ENCODE measurements around the gene FBXO10. TPM values are rescaled to one million over a fixed set of nuclear protein-coding genes. Genes with fewer than 3 reads are reported as not detected.

FBXO10 gene
- total RNA-seq, 4 donors from 2014 or later, result 7.3 to 16.2 (median 9.2) TPM

DNA sequence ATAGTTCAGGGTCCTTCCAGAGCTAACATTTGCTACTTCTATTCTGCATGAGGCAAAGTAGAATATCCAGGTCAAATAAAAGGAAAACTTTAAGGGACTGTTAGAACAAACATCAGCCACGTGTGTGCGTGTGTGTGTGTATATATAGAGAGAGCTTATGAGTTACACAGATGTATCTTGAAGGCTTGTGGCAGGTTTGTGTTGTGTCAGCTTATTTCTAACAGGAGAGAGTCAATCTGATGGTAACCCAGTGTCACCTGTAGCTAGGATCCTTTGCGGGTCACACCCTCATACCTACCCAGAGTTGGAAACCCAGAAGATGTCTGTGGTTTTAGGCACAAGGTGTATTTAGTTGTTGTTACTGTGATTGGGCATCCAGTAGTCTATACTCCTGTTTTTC lies 77.7 kb downstream of the FBXO10 start:
- DNase-seq (ENCODE audit: low spot score) (no peak), ATAC-seq (ENCODE audit: low FRiP score) (no peak)
- TF ChIP-seq, protein P1, sequence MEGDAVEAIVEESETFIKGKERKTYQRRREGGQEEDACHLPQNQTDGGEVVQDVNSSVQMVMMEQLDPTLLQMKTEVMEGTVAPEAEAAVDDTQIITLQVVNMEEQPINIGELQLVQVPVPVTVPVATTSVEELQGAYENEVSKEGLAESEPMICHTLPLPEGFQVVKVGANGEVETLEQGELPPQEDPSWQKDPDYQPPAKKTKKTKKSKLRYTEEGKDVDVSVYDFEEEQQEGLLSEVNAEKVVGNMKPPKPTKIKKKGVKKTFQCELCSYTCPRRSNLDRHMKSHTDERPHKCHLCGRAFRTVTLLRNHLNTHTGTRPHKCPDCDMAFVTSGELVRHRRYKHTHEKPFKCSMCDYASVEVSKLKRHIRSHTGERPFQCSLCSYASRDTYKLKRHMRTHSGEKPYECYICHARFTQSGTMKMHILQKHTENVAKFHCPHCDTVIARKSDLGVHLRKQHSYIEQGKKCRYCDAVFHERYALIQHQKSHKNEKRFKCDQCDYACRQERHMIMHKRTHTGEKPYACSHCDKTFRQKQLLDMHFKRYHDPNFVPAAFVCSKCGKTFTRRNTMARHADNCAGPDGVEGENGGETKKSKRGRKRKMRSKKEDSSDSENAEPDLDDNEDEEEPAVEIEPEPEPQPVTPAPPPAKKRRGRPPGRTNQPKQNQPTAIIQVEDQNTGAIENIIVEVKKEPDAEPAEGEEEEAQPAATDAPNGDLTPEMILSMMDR (IDR thresholded peaks at IDR 0.05), result no peak

DNA sequence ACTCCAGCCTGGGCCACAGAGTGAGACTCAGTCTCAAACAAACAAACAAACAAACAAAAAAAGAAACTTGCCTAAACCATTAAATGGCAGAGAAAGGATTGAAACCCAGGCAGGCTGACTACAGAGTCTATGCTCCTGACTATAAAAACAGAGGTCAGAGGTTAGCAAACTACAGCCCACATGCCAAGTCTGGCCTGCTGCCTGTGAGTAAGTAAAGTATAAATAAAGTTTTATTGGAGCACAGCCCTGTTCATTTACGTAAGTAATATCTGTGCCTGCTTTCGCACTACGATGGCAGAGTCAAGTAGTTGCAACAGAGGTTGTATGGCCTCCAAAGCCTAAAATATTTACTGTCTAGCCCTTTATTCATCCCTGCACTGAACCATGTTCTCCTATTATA lies 78.9 kb downstream of the FBXO10 start:
- no peak for ATAC-seq (ENCODE audit: low FRiP score)
- TF ChIP-seq, protein P1 (IDR thresholded peaks at IDR 0.05), result no peak
- no peak for DNase-seq (ENCODE audit: low spot score)

DNA sequence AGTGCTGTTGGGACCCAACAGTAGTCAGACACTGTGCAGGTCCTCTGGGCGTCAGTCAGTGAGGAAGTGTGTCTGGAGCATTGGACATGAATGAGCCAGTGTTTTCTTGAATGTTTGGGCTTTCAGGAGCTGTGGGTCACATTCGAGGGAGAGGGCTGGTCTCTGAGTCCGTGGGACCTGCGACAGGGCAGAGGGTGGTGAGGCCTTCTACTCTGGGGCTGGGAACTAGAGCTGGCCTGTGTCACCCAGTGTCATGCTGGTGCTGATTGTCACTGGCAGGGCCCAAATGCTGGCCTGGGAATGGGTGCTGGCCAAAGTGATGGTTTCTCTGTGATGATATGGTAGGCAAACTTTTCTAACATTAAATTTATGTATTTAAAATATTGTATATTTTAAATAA lies 80.2 kb downstream of the FBXO10 start:
- DNase-seq (ENCODE audit: low spot score) (no peak), ATAC-seq (ENCODE audit: low FRiP score) (no peak)
- TF ChIP-seq, protein P1 (IDR thresholded peaks at IDR 0.05), result no peak

DNA sequence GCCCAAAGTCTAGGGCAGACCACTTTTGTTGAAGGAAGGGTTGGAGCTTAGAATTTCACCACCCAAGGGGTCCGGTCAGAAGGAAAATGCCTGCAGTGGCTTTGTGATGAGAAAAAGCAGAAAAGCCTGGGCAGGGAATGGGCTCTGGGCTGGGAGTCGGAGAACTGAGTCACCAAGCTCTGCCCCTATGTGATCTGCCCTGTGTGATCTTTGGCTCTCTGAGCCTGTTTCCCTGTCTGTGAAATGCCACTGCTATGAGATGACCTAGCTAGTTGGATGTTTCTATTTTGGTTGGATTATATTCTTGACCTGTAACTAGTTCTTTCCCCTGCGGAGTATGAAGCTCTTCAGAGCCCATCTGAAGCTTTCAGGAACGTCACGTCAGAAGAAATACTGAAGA lies 80.6 kb downstream of the FBXO10 start:
- no peak for ATAC-seq (ENCODE audit: low FRiP score)
- TF ChIP-seq, protein P1 (IDR thresholded peaks at IDR 0.05), result no peak
- DNase-seq (ENCODE audit: low spot score), result no peak

DNA sequence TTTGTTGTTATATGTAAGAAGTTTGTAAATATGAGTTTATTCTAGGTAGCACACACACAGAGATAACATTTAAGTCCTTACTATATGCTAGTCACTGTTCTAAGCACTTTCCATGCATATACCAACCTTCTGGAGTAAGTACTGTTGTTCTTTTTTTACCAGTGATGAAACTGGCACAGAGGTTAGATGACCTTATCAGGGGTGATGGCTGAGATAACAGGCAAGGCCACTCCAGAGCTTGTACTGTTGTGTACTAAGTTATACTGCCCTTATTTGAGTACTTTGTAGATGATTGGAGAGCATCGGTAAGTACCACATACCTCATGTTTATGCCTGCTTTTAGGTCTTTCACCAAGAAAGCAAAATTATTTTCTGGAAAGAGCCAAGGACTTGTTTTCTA lies 84.2 kb downstream of the FBXO10 start:
- DNase-seq (ENCODE audit: low spot score) (no peak), ATAC-seq (ENCODE audit: low FRiP score) (no peak)
- TF ChIP-seq, protein P1 (IDR thresholded peaks at IDR 0.05), result no peak

DNA sequence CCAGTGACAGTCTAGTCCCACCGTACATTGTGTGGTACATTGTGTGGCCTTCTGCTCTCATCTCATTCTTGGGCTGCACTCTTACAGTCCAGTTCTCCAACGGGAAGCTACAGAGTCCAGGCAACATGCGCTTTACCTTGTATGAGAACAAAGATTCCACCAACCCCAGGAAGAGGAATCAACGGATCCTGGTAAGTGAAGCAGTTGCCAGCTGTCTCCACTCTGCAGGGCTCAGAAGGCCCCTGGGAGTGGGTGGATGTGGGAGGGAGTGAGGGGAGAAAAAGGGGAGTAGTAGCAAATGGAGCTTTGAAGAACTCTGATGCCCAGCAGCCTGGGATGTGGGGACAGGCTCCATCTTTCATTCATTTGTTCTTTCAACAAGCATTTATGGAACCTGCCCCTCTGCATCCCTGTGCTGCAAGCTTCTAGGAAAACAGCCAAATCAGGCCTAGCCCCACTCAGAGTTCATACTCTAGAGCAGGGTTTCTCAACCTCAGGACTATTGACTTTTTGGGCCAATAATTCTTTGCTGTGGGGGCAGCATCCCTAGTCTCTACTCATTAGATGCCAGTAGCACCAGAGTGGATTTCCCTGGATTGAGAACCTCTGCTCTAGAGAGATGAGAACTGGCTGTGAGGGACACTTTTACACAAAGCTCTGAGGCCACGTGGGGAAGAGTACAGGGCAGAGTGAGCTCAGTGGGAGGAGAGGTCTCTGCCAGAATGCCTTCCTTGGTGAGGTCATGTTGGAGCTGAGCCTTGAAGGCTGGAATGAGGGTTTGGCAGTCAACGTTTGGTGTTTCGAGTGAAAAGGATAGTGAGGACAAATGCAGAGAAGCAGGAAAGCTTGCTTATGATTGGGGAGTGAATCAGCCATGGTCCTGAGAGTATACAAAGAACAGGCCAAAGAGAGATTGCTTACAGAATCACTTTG lies 89.3 kb downstream of the FBXO10 start:
- TF ChIP-seq, protein P1 (IDR thresholded peaks at IDR 0.05), result no peak
- ATAC-seq (ENCODE audit: low FRiP score) (peak; percentile 79), DNase-seq (ENCODE audit: low spot score) (no peak)

DNA sequence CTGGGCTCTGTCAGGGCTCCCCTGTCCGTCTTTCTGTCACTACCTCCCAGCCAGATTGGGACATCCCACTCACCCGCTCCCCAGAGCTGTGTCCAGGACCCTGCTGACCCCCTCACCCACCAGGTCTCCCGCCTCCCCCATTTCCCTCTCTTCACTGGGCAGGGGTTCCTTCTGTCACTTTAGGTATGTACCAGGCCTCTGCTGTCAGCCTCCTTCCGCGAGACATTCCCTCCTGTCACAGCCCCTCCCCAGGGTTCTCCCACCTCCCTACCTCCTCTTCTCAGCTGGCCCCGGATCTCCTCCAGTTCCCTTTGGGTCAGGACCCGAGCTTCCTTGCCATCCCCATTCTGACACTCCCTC lies 89.9 kb downstream of the FBXO10 start:
- DNase-seq (ENCODE audit: low spot score), result no peak
- TF ChIP-seq, protein P1 (IDR thresholded peaks at IDR 0.05), result no peak

More for the DNA sequence above, 89.9 kb downstream of the FBXO10 start:
- ATAC-seq (ENCODE audit: low FRiP score), result peak; percentile 16
